Measurements from ENCODE around the gene LRRC28.

Gene LRRC28

DNA sequence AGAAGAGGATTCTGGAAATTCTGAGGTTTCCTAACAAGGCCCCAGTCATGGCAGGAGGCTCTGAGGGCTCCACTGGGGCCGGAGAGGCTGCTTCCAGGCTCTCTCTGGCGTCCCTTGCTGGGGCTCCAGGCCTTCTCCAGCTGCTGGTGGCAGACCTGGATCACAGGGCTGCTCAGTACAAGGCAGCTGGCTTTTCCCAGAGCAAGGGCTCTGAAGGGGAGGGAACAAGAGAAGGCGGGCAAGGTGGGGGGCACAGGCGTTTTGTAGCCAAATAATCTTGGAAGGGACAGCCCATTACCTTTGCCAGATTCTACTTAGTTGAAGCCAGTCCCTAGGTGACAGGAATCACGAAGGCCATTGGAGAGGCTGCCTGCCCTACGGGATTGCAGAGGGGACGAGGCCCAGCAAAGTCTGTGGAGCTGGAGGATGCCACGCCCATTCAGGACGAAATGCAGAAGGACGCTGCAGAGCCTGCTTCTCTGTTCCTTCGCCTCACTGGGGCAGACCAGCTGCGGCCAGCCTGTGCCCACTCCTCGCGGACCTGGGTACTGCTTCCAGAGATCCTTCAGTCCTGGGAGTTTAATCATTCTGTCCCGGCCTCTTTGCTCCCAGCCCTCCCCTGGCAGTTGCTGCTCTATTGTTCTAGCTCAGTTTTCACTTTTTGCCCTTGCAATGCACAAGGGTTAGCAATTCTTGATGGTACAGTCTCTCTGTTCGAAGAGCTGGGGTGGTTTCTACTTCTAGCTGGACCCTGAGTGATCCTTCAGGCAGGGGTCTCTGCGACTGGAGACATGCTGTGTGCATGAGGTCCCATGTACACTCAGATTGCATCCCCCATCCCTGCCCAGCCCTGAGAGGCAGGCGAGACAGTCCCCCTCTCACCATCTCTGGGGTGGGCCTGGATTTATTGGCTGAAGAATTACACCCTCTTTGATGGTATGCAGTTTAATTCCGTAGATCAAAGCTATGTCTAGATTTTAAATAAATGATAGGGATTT, 165.2 kb downstream of the LRRC28 start:
- no peaks in the 10 kb centered on the region for H3K36me3 ChIP-seq
- H3K27ac ChIP-seq, result no peak overlapping the region
- 0 out of 2 replicates have a peak, but pooled peaks cover 6% of the 10 kb centered on the region for H3K9me3 ChIP-seq
- no peak overlapping the region for H3K4me3 ChIP-seq
- no peaks in the 10 kb centered on the region for H4K20me1 ChIP-seq
- no peak overlapping the region for H3K9ac ChIP-seq
- no peaks in the 10 kb centered on the region for H3K27me3 ChIP-seq
- TF ChIP-seq Cebpa-rat (IDR thresholded peaks at IDR 0.05), result no peak
- peaks cover 38% of the 10 kb centered on the region for H3K4me1 ChIP-seq
- no peak overlapping the region for H3K4me2 ChIP-seq

GRCh38 chr15:99421172-99421656, 169.9 kb downstream of the LRRC28 start:
- TF ChIP-seq Cebpa-rat (IDR thresholded peaks at IDR 0.05), result no peak
- H3K4me3 ChIP-seq, result no peak overlapping the region
- H3K9me3 ChIP-seq, result 0 out of 2 replicates have a peak, but pooled peaks cover 11% of the 10 kb centered on the region
- no peaks in the 10 kb centered on the region for H4K20me1 ChIP-seq
- no peak overlapping the region for H3K4me2 ChIP-seq
- H3K9ac ChIP-seq, result no peak overlapping the region
- H3K36me3 ChIP-seq, result no peaks in the 10 kb centered on the region
- H3K27me3 ChIP-seq, result no peaks in the 10 kb centered on the region
- no peak overlapping the region for H3K27ac ChIP-seq
- H3K4me1 ChIP-seq, result peaks cover 18% of the 10 kb centered on the region

- H3K4me3 ChIP-seq, result no peak overlapping the region
- H3K4me1 ChIP-seq, result peaks cover 22% of the 10 kb centered on the region
- H3K9ac ChIP-seq, result no peak overlapping the region
- H3K9me3 ChIP-seq, result 0 out of 2 replicates have a peak, but pooled peaks cover 11% of the 10 kb centered on the region
- no peak overlapping the region for H3K4me2 ChIP-seq
- no peak for TF ChIP-seq Cebpa-rat (IDR thresholded peaks at IDR 0.05)
- no peaks in the 10 kb centered on the region for H4K20me1 ChIP-seq
- H3K36me3 ChIP-seq, result no peaks in the 10 kb centered on the region
- H3K27me3 ChIP-seq, result no peaks in the 10 kb centered on the region
- no peak overlapping the region for H3K27ac ChIP-seq
Measured at GRCh38 chr15:99421758-99422157, 170.5 kb downstream of the LRRC28 start.

GRCh38 chr15:99423186-99424130, 172.2 kb downstream of the LRRC28 start:
- H3K4me2 ChIP-seq, result no peak overlapping the region
- H4K20me1 ChIP-seq, result no peaks in the 10 kb centered on the region
- no peak overlapping the region for H3K27ac ChIP-seq
- H3K36me3 ChIP-seq, result no peaks in the 10 kb centered on the region
- H3K27me3 ChIP-seq, result no peaks in the 10 kb centered on the region
- H3K9me3 ChIP-seq, result 0 out of 2 replicates have a peak, but pooled peaks cover 11% of the 10 kb centered on the region
- no peak overlapping the region for H3K4me3 ChIP-seq
- no peak for TF ChIP-seq Cebpa-rat (IDR thresholded peaks at IDR 0.05)
- H3K4me1 ChIP-seq, result peaks cover 22% of the 10 kb centered on the region
- H3K9ac ChIP-seq, result no peak overlapping the region

GRCh38 chr15:99424131-99424571, 172.9 kb downstream of the LRRC28 start:
- H3K9ac ChIP-seq, result no peak overlapping the region
- H3K9me3 ChIP-seq, result 0 out of 2 replicates have a peak, but pooled peaks cover 11% of the 10 kb centered on the region
- peaks cover 22% of the 10 kb centered on the region for H3K4me1 ChIP-seq
- no peak for TF ChIP-seq Cebpa-rat (IDR thresholded peaks at IDR 0.05)
- H3K4me2 ChIP-seq, result no peak overlapping the region
- no peak overlapping the region for H3K4me3 ChIP-seq
- no peaks in the 10 kb centered on the region for H3K36me3 ChIP-seq
- no peaks in the 10 kb centered on the region for H4K20me1 ChIP-seq
- no peak overlapping the region for H3K27ac ChIP-seq
- no peaks in the 10 kb centered on the region for H3K27me3 ChIP-seq

- no peaks in the 10 kb centered on the region for H3K27me3 ChIP-seq
- no peaks in the 10 kb centered on the region for H3K36me3 ChIP-seq
- no peak for TF ChIP-seq Cebpa-rat (IDR thresholded peaks at IDR 0.05)
- 0 out of 2 replicates have a peak, but pooled peaks cover 11% of the 10 kb centered on the region for H3K9me3 ChIP-seq
- no peak overlapping the region for H3K4me3 ChIP-seq
- H3K27ac ChIP-seq, result peak overlapping the region; percentile 71
- peak overlapping the region; percentile 57; the same call in 1 of the 2 replicates for H3K9ac ChIP-seq
- H3K4me1 ChIP-seq, result peaks cover 29% of the 10 kb centered on the region
- peak overlapping the region; percentile 70 for H3K4me2 ChIP-seq
- no peaks in the 10 kb centered on the region for H4K20me1 ChIP-seq
Measured at GRCh38 chr15:99424978-99425656, 173.8 kb downstream of the LRRC28 start.

GRCh38 chr15:99425657-99426301, 174.5 kb downstream of the LRRC28 start:
- H3K9me3 ChIP-seq, result 0 out of 2 replicates have a peak, but pooled peaks cover 11% of the 10 kb centered on the region
- H4K20me1 ChIP-seq, result no peaks in the 10 kb centered on the region
- no peak overlapping the region for H3K4me3 ChIP-seq
- H3K4me2 ChIP-seq, result peak overlapping the region; percentile 70
- TF ChIP-seq Cebpa-rat (IDR thresholded peaks at IDR 0.05), result no peak
- H3K27me3 ChIP-seq, result no peaks in the 10 kb centered on the region
- H3K4me1 ChIP-seq, result peaks cover 34% of the 10 kb centered on the region
- peak overlapping the region; percentile 71 for H3K27ac ChIP-seq
- H3K36me3 ChIP-seq, result no peaks in the 10 kb centered on the region
- peak overlapping the region; percentile 57; the same call in 1 of the 2 replicates for H3K9ac ChIP-seq

- no peak overlapping the region for H3K4me3 ChIP-seq
- H4K20me1 ChIP-seq, result no peaks in the 10 kb centered on the region
- no peaks in the 10 kb centered on the region for H3K36me3 ChIP-seq
- no peak overlapping the region for H3K9ac ChIP-seq
- H3K9me3 ChIP-seq, result 0 out of 2 replicates have a peak, but pooled peaks cover 5% of the 10 kb centered on the region
- TF ChIP-seq Cebpa-rat (IDR thresholded peaks at IDR 0.05), result no peak
- H3K4me1 ChIP-seq, result peaks cover 42% of the 10 kb centered on the region
- peak overlapping the region; percentile 70 for H3K4me2 ChIP-seq
- peak overlapping the region; percentile 71; the same call in 1 of the 2 replicates for H3K27ac ChIP-seq
- no peaks in the 10 kb centered on the region for H3K27me3 ChIP-seq
Measured at GRCh38 chr15:99426431-99427105, 175.3 kb downstream of the LRRC28 start.

Measured in BLaER1 (cell line).